Measurements from ENCODE around the gene EXOC4. TPM values are rescaled to one million over a fixed set of nuclear protein-coding genes. Genes with fewer than 3 reads are reported as not detected.

The EXOC4 gene
- total and polyA plus RNA-seq, 2 of the 8 experiments (the other 6 are each of a cell fraction or from before 2014, with no cell fraction given) = 27.0 to 67.3 TPM

DNA sequence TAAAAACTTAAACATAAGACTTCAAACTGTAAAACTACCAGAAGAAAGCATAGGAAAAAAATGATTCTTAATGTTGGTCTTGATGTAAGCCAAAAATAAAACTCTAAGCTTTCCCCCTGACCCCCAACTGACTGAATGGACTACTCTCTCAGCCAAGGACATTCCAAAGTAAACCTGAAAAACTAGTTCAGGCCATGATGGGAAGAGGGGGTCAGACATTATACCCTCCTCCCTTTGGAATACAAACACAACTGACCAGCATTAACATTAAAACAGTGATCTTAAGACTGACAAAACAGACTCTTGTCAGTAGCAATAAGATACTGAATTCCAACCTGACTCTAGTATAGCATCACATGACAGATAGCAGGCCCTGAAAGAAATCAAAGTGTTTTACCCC is 860.8 kb downstream of the EXOC4 start:
- no peaks in the 10 kb centered on the region for H3K27me3 ChIP-seq (replicated peaks in 1 of 4; ENCODE audit: control insufficient read depth in 3 of 4, extremely low read depth in 1 of 4, insufficient read depth in 3 of 4, low read length in 3 of 4)
- H2AFZ ChIP-seq (ENCODE audit: low read length) = no peak overlapping the region
- H4K20me1 ChIP-seq (replicated peaks in 1 of 2; ENCODE audit: control insufficient read depth in 1 of 2, insufficient read depth in 2 of 2, low read length in 2 of 2) = no peaks in the 10 kb centered on the region
- no peaks in the 10 kb centered on the region for H3K79me1 ChIP-seq (ENCODE audit: low read depth, low read length)
- no peak overlapping the region for H2BK15ac ChIP-seq (ENCODE audit: low read length)
- TF ChIP-seq SP1 (IDR thresholded peaks at IDR 0.05; ENCODE audit: low read depth, low read length) = peak; percentile 60; the same call in 1 of the 2 replicates
- TF ChIP-seq, protein P1, sequence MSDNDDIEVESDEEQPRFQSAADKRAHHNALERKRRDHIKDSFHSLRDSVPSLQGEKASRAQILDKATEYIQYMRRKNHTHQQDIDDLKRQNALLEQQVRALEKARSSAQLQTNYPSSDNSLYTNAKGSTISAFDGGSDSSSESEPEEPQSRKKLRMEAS (IDR thresholded peaks at IDR 0.05) = no peak
- H3K4me3 ChIP-seq (ENCODE audit: extremely low read depth in 1 of 4, insufficient read depth in 2 of 4, low read depth in 3 of 4, low read length in 4 of 4) = no peak overlapping the region
- POLR2A ChIA-PET (ENCODE audit: partially characterized antibody) = interaction anchor here (0.6 to 1.7 kb wide), 2 partner anchors 13 to 16 kb away, joined by 4 to 5 read pairs; no protein-coding TSS in a partner anchor
- H3K36me3 ChIP-seq (ENCODE audit: control insufficient read depth in 2 of 4, insufficient read depth in 4 of 4, low read length in 3 of 4) = no peaks in the 10 kb centered on the region
- H3K27ac ChIP-seq (ENCODE audit: low read depth, low read length) = no peak overlapping the region
- H3K18ac ChIP-seq (ENCODE audit: extremely low read depth, low read length) = no peak overlapping the region
- no peak overlapping the region for H2BK12ac ChIP-seq (ENCODE audit: low read depth, low read length)
- CTCF ChIA-PET (ENCODE audit: partially characterized antibody) = no interaction called here
- no peak overlapping the region for H3K23ac ChIP-seq (ENCODE audit: insufficient read length)
- no peak overlapping the region for H2BK20ac ChIP-seq (ENCODE audit: low read length)
- H4K91ac ChIP-seq (replicated peaks; ENCODE audit: insufficient read length, low read length) = no peak overlapping the region
- H3K9ac ChIP-seq (replicated peaks in 1 of 4; ENCODE audit: extremely low read depth in 1 of 4, low read depth in 3 of 4, low read length in 3 of 4) = no peak overlapping the region
- H3K9me3 ChIP-seq (ENCODE audit: insufficient read depth in 2 of 2, low read depth in 1 of 2, low read length in 1 of 2) = no peaks in the 10 kb centered on the region
- H4K8ac ChIP-seq (ENCODE audit: extremely low read depth, insufficient read depth, low read length) = no peak overlapping the region
- no peak for DNase-seq (ENCODE audit: low read depth in 1 of 2, low spot score in 2 of 2)
- H3K56ac ChIP-seq (replicated peaks; ENCODE audit: insufficient read length, low read depth, low read length) = no peak overlapping the region
- H3K79me2 ChIP-seq (ENCODE audit: control insufficient read depth in 1 of 2, insufficient read depth in 2 of 2, low read length in 2 of 2) = no peaks in the 10 kb centered on the region
- H3K14ac ChIP-seq (ENCODE audit: insufficient read length) = no peak overlapping the region
- H3K4me1 ChIP-seq (replicated peaks in 1 of 4; ENCODE audit: control insufficient read depth in 3 of 4, insufficient read depth in 4 of 4, low read length in 3 of 4) = peaks cover 0 to 12% (median 2%) of the 10 kb centered on the region in 4 experiments; a peak in 1 of 7 replicates
- no peak overlapping the region for H3K4me2 ChIP-seq (ENCODE audit: insufficient read depth in 1 of 2, low read depth in 2 of 2, low read length in 2 of 2)
- no peaks in the 10 kb centered on the region for H3K23me2 ChIP-seq (ENCODE audit: low read depth, low read length)
- FAIRE-seq = no peak
- no peak overlapping the region for H2BK5ac ChIP-seq (ENCODE audit: low read depth, low read length)
- H2BK120ac ChIP-seq (replicated peaks; ENCODE audit: low read depth, low read length) = no peak overlapping the region
- no peak overlapping the region for H3K4ac ChIP-seq (replicated peaks; ENCODE audit: insufficient read length, low read depth, low read length)
- H2AK5ac ChIP-seq (ENCODE audit: low read depth, low read length) = no peak overlapping the region
- peak overlapping the region; percentile 52 for H4K5ac ChIP-seq (ENCODE audit: insufficient read length, low read depth, low read length)
